KMS-11 (cell line): ENCODE data around the gene KY.

ENCODE experiments used
- H2AFZ ChIP-seq: fragments of 200-600 bp; sonication (generic); 2 replicates; pipeline ENCODE4 v1.6.1; 2016; ENCODE audit warnings: antibody characterized with exemption, mixed run types, low read depth
- H3K27ac ChIP-seq: fragments of 200-600 bp; sonication (generic); 2 replicates; pipeline ENCODE4 v1.6.1; 2016; ENCODE audit warnings: mild to moderate bottlenecking, mixed run types
- H3K27me3 ChIP-seq: fragments of 200-600 bp; sonication (generic); 2 replicates; pipeline ENCODE4 v1.6.1; 2017; ENCODE audit warnings: mild to moderate bottlenecking, low read depth, mixed run types, moderate library complexity; ENCODE audit not compliant: insufficient read depth
- H3K36me3 ChIP-seq: fragments of 200-600 bp; sonication (generic); 2 replicates; pipeline ENCODE4 v1.6.1; 2017; ENCODE audit warnings: mild to moderate bottlenecking, mixed run types; ENCODE audit not compliant: insufficient read depth
- H3K4me1 ChIP-seq: fragments of 200-600 bp; sonication (generic); 2 replicates; pipeline ENCODE4 v1.6.1; 2016; ENCODE audit warnings: mild to moderate bottlenecking, low read depth, mixed run types; ENCODE audit not compliant: poor library complexity, severe bottlenecking
- H3K4me2 ChIP-seq: fragments of 200-600 bp; sonication (generic); 2 replicates; pipeline ENCODE4 v1.7.0; 2016; ENCODE audit warnings: mild to moderate bottlenecking, mixed run types
- H3K4me3 ChIP-seq: fragments of 200-600 bp; sonication (generic); IDR thresholded peaks from 2 replicates; pipeline ENCODE4 v1.6.1; 2017; ENCODE audit warnings: low read depth, low read length, mixed read lengths; ENCODE audit not compliant: insufficient read depth
- H3K79me2 ChIP-seq: fragments of 200-600 bp; sonication (generic); 2 replicates; pipeline ENCODE4 v1.6.1; 2016; ENCODE audit warnings: low read depth, mixed run types; ENCODE audit not compliant: insufficient read depth
- H3K9ac ChIP-seq: fragments of 200-600 bp; sonication (generic); 2 replicates; pipeline ENCODE4 v1.6.1; 2016; ENCODE audit warnings: mild to moderate bottlenecking, mixed run types
- H4K20me1 ChIP-seq: fragments of 200-600 bp; sonication (generic); 2 replicates; pipeline ENCODE4 v1.6.1; 2016; ENCODE audit warnings: mild to moderate bottlenecking, mixed run types; ENCODE audit not compliant: insufficient read depth
- CTCF ChIP-seq: fragments of 200-600 bp; sonication (generic); conservative IDR thresholded peaks from 2 replicates; pipeline ENCODE4 v1.6.1; 2017; ENCODE audit warnings: low read depth, mild to moderate bottlenecking, antibody characterized with exemption, low read length, moderate library complexity, mixed read lengths

KY gene

GRCh38 chr3:134677987-134678308 lies 27.1 kb upstream of the KY start:
- TF ChIP-seq CTCF, result no peak
- H3K79me2 ChIP-seq, result no peaks in the 10 kb centered on the region
- H2AFZ ChIP-seq, result no peak overlapping the region

GRCh38 chr3:134677196-134677986 lies 26.6 kb upstream of the KY start:
- no peak overlapping the region for H3K9ac ChIP-seq
- H3K4me3 ChIP-seq, result no peak overlapping the region
- peak; percentile 36; the same call in 1 of the 2 replicates for TF ChIP-seq CTCF
- H3K4me2 ChIP-seq, result no peak overlapping the region
- no peak overlapping the region for H2AFZ ChIP-seq
- no peaks in the 10 kb centered on the region for H3K36me3 ChIP-seq
- H3K27me3 ChIP-seq, result no peaks in the 10 kb centered on the region
- H3K4me1 ChIP-seq, result no peaks in the 10 kb centered on the region
- H3K79me2 ChIP-seq, result no peaks in the 10 kb centered on the region
- no peaks in the 10 kb centered on the region for H4K20me1 ChIP-seq
- no peak overlapping the region for H3K27ac ChIP-seq

More at GRCh38 chr3:134677987-134678308, 27.1 kb upstream of the KY start:
- Histone ChIP-seq H3K36me3 (no peaks in the 10 kb centered on the region), H3K4me3 (no peak overlapping the region), H4K20me1 (no peaks in the 10 kb centered on the region), H3K4me2 (no peak overlapping the region), H3K27me3 (no peaks in the 10 kb centered on the region), H3K4me1 (no peaks in the 10 kb centered on the region), H3K9ac (no peak overlapping the region), H3K27ac (no peak overlapping the region)

DNA sequence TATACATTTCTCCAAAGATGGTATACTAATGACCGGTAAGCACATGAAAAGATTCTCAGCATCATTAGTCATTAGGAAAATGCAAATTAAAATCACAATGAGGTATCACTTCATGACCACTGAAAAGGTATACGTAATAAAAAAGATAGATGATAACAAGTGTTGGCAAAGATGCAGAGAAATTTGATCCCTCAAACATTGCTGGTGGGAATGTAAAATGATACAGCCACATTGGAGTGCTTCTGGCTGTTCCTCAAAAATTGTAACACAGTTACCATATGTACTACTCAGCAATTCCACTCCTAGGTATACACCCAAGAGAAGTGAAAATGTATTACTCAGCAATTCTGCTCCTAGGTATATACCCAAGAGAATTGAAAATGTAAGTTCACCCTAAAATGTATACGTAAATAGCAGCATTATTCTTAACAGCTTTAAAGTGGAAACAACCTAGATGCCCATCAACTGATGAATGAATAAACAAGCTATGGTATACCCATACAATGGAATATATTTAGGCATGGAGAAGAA lies 25.0 kb upstream of the KY start:
- no peak overlapping the region for H3K4me3 ChIP-seq
- H3K4me1 ChIP-seq, result no peaks in the 10 kb centered on the region
- no peaks in the 10 kb centered on the region for H3K27me3 ChIP-seq
- no peak overlapping the region for H3K4me2 ChIP-seq
- no peak for TF ChIP-seq CTCF
- H2AFZ ChIP-seq, result no peak overlapping the region
- no peak overlapping the region for H3K27ac ChIP-seq
- no peaks in the 10 kb centered on the region for H3K36me3 ChIP-seq
- no peak overlapping the region for H3K9ac ChIP-seq
- no peaks in the 10 kb centered on the region for H3K79me2 ChIP-seq
- H4K20me1 ChIP-seq, result no peaks in the 10 kb centered on the region

DNA sequence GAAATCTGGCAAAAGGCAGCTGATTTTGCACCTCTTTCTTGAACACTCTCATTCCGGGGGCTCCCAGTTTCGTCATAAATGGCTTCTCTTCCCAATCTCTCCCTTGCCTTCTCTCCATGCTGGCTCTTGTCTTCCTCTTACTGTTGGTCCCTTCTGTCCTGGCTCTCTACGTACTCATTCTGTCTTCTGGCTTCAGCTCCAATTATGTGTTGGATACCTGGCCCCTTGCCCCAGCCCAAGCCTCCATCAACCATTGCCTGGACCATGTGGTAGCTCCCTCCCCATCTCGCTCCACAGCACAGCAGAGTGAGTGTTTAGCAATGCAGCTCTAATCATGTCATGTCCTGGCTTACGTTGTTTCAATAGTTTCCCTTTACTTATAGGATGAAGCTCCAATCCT lies 21.7 kb upstream of the KY start:
- H3K27ac ChIP-seq, result no peak overlapping the region
- no peaks in the 10 kb centered on the region for H4K20me1 ChIP-seq
- no peaks in the 10 kb centered on the region for H3K36me3 ChIP-seq
- no peak overlapping the region for H3K9ac ChIP-seq
- H3K4me2 ChIP-seq, result no peak overlapping the region
- H3K79me2 ChIP-seq, result no peaks in the 10 kb centered on the region
- H3K27me3 ChIP-seq, result no peaks in the 10 kb centered on the region
- TF ChIP-seq CTCF, result no peak
- H2AFZ ChIP-seq, result no peak overlapping the region
- H3K4me1 ChIP-seq, result no peaks in the 10 kb centered on the region
- no peak overlapping the region for H3K4me3 ChIP-seq
